CD4-positive, alpha-beta T cell treated with Interleukin-10 for 1 hour (primary cell): ENCODE results near the gene KCNMA1.

Source experiments
- DNase-seq: peaks from one replicate; pipeline ENCODE4 v3.0.0-alpha.2; 2020

Gene KCNMA1

GRCh38 chr10:77023396-77023795 is 614.2 kb downstream of the KCNMA1 start:
- no peak for DNase-seq

- DNase-seq, result no peak
These were observed 614.9 kb downstream of the KCNMA1 start for GRCh38 chr10:77022671-77023070.

DNA sequence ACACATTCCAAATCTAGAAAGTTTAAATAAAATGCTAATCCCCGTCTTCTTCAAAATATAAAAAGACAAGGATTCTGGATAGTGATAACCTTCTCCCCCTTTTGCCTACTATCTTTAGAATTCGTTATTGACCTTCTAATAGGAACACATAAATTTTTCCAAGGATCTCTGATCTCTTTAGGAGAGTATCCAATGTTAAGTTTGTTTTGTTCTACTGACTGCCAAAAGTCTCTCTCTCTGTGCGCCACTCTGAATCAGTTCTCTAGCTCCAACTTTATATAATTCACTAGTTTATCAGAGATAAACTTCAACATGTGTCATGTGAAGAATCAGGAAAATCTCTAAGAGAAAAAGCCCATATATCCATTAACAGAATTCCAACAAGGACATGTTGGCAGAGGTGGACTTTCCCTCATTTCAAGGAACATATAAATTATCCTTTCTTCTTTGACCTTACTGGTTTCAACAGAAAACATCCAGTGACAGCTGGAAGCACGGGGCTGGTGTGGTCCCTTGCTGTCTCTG is 615.6 kb downstream of the KCNMA1 start:
- DNase-seq, result no peak

DNA sequence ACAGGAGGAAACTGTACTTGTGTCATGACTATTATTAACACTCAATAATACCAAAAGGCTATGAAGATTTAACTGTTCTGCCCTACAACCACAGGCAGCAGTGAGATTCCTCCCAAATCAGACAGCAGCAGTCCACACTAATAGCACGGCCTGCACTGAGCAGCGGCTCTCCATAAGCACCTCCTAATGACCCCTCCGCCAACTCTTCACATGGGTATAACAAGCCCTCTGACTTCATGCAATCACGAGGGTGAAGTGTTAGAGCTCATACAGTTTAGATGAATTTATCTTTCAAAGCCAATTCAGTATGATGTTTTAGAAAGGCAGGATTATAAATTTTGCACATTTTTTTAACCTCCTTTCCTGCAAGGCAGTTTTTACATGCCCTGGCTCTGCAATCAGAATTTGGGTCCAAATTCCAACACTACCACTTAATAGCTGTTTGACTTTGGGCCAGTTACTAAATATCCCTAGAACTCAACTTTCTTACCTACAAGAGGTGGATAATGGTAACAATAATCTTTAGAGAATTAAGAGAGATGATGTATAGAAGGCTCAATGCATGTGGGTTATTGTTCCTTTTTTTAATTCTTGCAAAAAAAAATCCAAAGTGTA is 617.1 kb downstream of the KCNMA1 start:
- DNase-seq, result no peak

GRCh38 chr10:77016855-77017254 is 620.8 kb downstream of the KCNMA1 start:
- no peak for DNase-seq

- DNase-seq, result no peak
These were observed 621.3 kb downstream of the KCNMA1 start for GRCh38 chr10:77016278-77016815.

DNA sequence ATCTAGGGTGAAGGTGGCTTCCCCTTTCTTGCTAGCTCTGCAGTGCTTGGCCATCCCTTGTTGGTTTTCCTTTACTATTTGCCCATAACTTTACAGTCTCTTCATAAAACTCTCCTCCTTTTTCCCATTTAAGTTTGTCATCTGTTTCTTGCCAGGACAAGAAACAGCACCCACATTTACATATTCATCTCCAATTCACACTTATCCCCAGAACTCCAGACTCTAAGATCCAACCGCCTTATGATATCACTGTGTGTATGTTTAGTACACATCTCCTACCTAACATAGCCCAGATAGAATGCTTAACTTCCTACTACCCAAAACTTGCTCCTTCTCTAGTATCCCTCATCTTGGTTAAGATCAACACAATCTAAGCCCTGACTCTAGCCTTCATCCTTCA is 622.2 kb downstream of the KCNMA1 start:
- no peak for DNase-seq

DNA sequence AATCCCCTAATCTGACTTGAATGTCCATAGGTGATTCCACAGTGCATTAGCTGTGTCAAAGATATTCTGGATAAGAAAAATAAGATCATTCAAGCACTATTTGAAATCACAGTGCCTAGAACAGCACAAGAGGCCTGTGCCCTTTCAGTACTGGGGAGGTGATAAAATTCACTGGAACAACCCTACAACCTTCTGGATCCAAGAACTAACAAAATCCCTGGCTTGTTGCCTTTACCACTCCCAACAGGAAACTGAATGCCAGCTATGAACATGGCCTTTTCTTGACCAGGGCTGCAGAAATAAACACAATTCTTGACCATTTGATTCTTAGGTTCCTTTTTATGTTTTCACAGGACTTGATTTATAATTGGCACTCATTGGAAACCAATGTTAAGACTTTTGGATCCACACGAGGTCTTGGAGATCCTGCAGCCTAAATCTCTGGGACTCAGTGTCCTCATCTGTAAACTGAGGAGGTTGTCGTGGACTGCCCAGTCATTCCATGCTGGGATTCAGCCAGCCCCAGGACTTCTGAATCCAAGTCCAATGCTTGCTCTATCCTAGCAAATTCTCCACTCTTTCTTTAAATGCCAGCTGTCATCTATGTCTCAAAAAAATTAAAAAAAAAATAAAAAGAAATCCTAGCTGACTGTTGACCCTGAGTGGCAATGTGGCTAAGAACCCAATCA is 624.7 kb downstream of the KCNMA1 start:
- DNase-seq, result no peak

GRCh38 chr10:77011874-77012811 is 625.5 kb downstream of the KCNMA1 start:
- no peak for DNase-seq

- no peak for DNase-seq
These were observed 627.2 kb downstream of the KCNMA1 start for GRCh38 chr10:77010430-77010829.

GRCh38 chr10:77007834-77008233 is 629.8 kb downstream of the KCNMA1 start:
- DNase-seq, result no peak

DNA sequence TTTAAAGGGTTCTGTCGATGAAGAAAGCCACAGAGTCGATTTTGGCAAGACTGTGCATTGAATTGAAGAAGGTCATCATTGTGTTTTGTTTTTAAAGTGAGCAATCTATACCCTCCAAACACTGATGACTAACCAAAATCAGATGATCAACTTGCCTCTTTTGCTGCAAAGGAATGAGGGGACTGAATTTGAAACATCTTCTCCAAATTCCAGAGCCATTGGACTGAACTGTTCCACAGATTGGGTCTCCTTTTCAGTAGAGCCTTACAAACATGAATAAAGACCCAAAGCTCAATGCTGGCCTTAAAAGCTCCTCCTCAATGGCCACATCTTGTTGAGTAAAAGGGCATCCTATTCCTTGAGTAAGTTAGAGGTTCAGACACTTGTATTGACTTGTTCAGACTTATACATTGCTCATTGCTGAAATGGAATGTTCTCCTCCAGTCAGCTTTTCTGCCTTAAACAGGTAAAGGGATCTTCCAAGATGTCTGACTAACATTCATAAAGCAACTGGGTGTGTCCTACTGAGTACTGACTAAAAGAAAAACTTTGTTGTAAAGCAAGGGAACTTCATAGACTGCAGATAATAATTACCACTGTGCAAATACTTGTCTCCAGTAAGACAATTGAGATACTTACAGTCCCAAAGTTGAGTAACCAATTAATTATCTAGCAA is 630.6 kb downstream of the KCNMA1 start:
- no peak for DNase-seq

GRCh38 chr10:77005871-77006270 is 631.7 kb downstream of the KCNMA1 start:
- no peak for DNase-seq

- DNase-seq, result peak; percentile 1
These were observed 632.6 kb downstream of the KCNMA1 start for GRCh38 chr10:77004917-77005564.

DNA sequence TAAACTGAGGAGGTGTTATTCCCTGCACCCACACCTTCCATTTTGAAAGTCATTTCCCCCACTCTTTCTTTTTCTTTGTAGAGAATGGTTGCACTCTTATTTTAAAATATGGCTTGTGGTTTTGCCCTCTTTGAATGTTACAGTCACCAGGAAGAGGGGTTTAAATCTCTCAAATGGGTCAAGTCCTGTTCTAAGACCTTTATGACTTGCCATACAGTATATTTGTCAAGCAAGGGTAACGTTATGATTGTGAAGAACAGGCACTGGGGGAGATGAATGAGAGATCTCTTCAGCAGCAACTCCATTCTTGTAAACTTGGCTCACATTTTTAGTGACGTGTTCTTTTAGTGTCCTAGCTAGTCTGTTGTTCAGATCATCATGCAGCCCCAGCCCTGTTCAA is 634.7 kb downstream of the KCNMA1 start:
- DNase-seq, result no peak

DNA sequence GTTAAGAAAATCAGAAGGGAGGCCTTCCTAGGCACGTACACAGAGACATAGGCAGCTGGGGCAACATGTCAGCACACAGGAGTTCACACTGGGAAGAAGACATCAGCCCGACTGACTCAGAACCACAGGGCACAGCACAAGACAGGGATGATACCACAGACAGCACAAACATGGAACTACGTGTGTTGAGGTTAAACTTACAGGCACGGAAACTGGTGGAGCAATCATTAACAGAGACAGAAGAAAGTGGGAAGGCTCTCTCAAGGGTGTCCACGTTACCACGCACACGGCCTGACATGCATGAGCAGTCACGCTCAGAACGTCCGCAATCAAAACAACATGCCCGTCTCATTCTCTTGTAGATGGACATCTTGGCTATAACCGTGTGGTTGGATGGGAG is 636.4 kb downstream of the KCNMA1 start:
- no peak for DNase-seq

- DNase-seq, result no peak
These were observed 639.2 kb downstream of the KCNMA1 start for GRCh38 chr10:76998451-76998850.

DNA sequence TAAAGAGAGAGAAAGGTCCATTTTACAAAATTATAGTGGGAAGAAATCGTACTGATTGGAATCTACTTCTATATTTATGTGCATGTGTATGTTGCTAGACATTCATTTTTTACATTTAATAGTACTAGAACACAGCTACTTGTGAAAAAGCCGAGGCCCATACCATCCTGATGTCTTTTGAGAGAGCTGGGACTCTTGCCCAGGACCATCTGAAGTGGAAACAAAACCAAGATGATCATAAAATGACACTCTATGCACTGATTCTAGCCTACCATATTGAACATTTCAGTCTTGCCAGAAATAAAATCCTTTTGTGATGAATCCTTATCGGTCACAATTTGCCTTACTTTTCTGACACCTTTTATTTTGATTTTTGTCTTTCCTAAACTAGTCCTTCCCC is 640.0 kb downstream of the KCNMA1 start:
- DNase-seq, result no peak

GRCh38 chr10:76995023-76995422 is 642.6 kb downstream of the KCNMA1 start:
- no peak for DNase-seq

DNA sequence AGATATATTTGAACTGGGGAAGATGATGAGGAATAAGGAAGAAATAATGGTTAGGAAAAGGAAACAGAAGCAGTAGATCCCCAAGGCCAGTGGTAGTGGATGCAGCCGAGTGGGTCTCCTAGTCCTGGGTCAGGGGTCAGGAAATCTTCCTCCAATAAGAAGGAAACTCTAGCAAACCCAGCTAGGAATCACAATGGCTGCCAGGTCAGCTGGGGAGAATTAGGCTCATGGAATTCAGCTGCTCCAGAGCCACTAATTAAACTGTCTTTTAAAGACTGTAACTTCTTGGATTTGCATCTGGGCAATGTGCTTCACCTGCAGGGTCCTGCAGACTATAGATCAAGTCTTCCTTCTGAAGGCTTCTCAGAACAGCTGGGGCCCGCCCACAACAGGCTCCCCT is 644.4 kb downstream of the KCNMA1 start:
- DNase-seq, result no peak

GRCh38 chr10:76992467-76992866 is 645.1 kb downstream of the KCNMA1 start:
- DNase-seq, result no peak

DNA sequence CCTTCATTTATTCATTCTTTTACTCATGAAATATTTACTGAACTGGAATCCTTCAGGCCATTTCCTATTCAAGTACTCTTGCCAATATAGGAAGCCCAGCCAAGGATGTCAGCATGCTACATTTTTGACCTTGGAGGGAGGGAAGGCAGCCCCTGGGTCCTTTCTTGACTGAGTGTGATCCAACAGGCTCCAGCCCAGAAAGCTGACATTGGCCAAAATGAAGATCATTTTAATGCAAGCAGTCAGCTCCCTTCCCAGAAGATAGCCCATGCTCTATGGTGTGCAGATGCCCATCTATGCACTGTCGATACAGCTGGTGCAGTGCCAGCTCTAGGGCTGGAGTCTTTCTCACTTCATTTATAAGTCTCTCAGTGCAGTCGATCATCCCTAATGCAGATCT is 646.0 kb downstream of the KCNMA1 start:
- no peak for DNase-seq
